ENCODE measurements around the gene UVRAG. TPM values are rescaled to one million over a fixed set of nuclear protein-coding genes. Genes with fewer than 3 reads are reported as not detected.

Gene UVRAG
- total RNA-seq, 1 donor from 2014 or later = 34.0 TPM

DNA sequence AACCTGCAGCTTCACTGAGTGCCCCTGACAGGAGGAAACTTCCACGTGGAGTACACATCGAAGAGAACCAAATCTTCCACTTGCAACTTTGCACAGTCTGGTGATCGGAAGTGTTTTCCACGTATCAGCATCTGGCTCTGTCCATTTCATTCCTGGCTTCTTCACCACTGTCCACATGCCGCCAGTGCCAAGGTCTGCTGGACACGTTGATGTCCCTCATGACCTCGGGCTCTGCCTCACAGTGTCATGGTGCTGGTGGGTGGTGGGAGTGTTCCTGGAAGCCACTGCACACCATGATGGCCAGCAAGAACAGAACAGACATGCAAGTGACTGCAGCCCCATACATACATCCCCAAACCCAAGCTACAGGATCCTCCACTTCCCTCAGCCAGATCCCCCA is 342.9 kb downstream of the UVRAG start:
- Histone ChIP-seq H3K9me3 (ENCODE audit: low read depth) (no peaks in the 10 kb centered on the region), H3K4me2 (no peak overlapping the region), H3K9ac (no peak overlapping the region), H3K27ac (no peak overlapping the region), H3K4me3 (no peak overlapping the region), H3K27me3 (peaks cover 12% of the 10 kb centered on the region), H4K20me1 (ENCODE audit: low read depth) (no peaks in the 10 kb centered on the region), H2AFZ (replicated peaks) (no peak overlapping the region), H3K36me3 (no peaks in the 10 kb centered on the region), H3F3A (ENCODE audit: low read depth) (no peaks in the 10 kb centered on the region), H3K79me2 (ENCODE audit: low read depth) (no peaks in the 10 kb centered on the region), H3K4me1 (peaks cover 7% of the 10 kb centered on the region)
- H3K4me1 Mint-ChIP-seq = peaks cover 35% of the 10 kb centered on the region
- TF ChIP-seq, protein P1, sequence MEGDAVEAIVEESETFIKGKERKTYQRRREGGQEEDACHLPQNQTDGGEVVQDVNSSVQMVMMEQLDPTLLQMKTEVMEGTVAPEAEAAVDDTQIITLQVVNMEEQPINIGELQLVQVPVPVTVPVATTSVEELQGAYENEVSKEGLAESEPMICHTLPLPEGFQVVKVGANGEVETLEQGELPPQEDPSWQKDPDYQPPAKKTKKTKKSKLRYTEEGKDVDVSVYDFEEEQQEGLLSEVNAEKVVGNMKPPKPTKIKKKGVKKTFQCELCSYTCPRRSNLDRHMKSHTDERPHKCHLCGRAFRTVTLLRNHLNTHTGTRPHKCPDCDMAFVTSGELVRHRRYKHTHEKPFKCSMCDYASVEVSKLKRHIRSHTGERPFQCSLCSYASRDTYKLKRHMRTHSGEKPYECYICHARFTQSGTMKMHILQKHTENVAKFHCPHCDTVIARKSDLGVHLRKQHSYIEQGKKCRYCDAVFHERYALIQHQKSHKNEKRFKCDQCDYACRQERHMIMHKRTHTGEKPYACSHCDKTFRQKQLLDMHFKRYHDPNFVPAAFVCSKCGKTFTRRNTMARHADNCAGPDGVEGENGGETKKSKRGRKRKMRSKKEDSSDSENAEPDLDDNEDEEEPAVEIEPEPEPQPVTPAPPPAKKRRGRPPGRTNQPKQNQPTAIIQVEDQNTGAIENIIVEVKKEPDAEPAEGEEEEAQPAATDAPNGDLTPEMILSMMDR (IDR thresholded peaks at IDR 0.05) = no peak
- TF ChIP-seq EZH2 (IDR thresholded peaks at IDR 0.05) (no peak), EZH2phosphoT487 (IDR thresholded peaks at IDR 0.05) (no peak)
- H3K27me3 Mint-ChIP-seq (ENCODE audit: insufficient read depth, low read depth) = peaks cover 7% of the 10 kb centered on the region
- H3K4me3 Mint-ChIP-seq = no peak overlapping the region
- H3K27ac Mint-ChIP-seq = no peak overlapping the region
- DNase-seq (ENCODE audit: low spot score) = no peak
- H3K9me3 Mint-ChIP-seq = no peaks in the 10 kb centered on the region
- H3K36me3 Mint-ChIP-seq = no peaks in the 10 kb centered on the region

DNA sequence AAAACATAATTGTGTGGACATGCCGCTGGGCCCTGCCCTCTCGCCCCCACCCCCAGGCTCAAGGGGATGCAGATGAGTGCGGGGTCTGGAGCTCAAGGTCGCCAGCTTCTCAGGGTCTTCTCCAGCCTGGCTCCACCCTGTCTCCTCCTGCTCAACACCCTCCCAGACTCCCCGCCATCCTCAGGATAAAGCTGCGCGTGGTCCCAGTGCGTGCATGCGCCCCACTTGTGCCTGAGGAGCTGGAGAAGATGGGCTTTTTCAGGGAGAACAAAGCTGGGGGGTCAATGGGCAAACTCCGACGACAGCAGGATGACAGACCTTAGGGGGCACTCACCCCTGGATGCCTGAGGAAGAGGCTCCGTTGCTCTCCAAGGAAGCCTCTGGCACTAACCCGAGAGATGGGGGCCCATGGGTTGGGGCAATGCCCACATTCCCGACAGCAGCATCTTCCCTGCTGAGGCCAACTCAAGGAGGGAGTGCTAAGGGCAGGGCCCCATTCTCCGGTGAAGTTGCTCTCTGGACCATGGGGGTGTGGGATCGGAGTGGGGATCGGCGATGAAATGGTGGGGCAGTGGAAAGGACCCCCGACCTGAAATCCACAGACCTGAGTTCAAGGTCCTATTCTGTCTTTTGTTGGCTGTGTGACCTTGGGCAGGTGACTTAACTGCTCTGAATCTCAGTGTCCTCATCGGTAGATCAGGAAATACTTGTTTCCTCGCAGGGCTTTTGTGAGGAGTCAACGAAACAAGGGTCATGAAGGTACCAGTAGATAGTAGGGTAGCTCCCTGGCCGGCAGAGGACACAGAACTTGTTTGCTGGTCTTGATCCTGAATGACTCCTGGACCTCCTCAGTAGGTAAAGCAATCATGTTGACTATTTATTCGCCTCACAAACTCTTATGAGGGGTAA is 343.6 kb downstream of the UVRAG start:
- H3K9me3 ChIP-seq (ENCODE audit: low read depth) = no peaks in the 10 kb centered on the region
- no peak overlapping the region for H3K4me2 ChIP-seq
- no peaks in the 10 kb centered on the region for H3K9me3 Mint-ChIP-seq
- TF ChIP-seq, protein P1 (IDR thresholded peaks at IDR 0.05) = no peak
- TF ChIP-seq EZH2 (IDR thresholded peaks at IDR 0.05) = no peak
- no peak for TF ChIP-seq EZH2phosphoT487 (IDR thresholded peaks at IDR 0.05)
- no peaks in the 10 kb centered on the region for H3K4me1 ChIP-seq
- H3K79me2 ChIP-seq (ENCODE audit: low read depth) = no peaks in the 10 kb centered on the region
- no peak overlapping the region for H3K27ac ChIP-seq
- no peaks in the 10 kb centered on the region for H4K20me1 ChIP-seq (ENCODE audit: low read depth)
- H3K27me3 Mint-ChIP-seq (ENCODE audit: insufficient read depth, low read depth) = peaks cover 6% of the 10 kb centered on the region
- H3K4me1 Mint-ChIP-seq = peaks cover 34% of the 10 kb centered on the region
- H3K27ac Mint-ChIP-seq = no peak overlapping the region
- H3K9ac ChIP-seq = no peak overlapping the region
- no peak for DNase-seq (ENCODE audit: low spot score)
- no peak overlapping the region for H3K4me3 Mint-ChIP-seq
- no peaks in the 10 kb centered on the region for H3F3A ChIP-seq (ENCODE audit: low read depth)
- no peak overlapping the region for H3K4me3 ChIP-seq
- no peaks in the 10 kb centered on the region for H3K36me3 Mint-ChIP-seq
- no peaks in the 10 kb centered on the region for H3K36me3 ChIP-seq
- no peak overlapping the region for H2AFZ ChIP-seq (replicated peaks)
- H3K27me3 ChIP-seq = peaks cover 5% of the 10 kb centered on the region

DNA sequence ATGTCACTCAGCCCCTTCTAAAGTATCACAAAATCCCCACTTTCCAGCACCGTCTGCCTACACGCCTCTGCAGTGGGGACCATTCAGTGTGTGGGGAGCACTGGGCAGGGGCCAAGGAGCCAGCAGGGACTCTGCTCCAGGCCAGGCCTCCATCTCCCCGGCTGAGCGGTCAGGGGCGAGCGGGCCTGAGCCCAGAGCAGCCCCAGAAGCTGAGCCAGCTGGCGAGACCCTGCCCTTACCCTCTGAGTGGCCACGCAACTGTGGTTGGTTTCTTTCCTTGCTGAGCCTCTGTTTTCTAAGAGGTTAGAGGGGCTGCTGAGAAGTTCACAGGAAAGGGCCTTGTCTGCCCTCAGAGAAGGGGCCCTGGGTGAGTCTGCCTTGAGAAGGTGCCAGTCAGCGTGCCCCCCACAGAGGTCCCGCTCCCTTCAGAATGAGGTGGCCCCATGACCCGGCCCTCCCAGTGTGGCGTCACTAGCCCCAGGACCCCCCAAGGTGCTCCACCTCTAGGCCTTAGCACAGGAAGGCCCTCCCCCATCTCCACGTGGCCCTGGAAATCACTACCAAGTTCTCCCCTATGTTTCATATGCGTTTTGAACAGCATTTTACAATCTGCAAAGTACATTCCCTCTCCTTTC is 344.4 kb downstream of the UVRAG start:
- no peaks in the 10 kb centered on the region for H3K9me3 Mint-ChIP-seq
- Histone ChIP-seq H3K4me1 (no peaks in the 10 kb centered on the region), H3F3A (ENCODE audit: low read depth) (no peaks in the 10 kb centered on the region), H2AFZ (replicated peaks) (no peak overlapping the region), H3K4me2 (no peak overlapping the region), H3K9ac (no peak overlapping the region), H3K4me3 (no peak overlapping the region), H3K36me3 (no peaks in the 10 kb centered on the region), H3K27me3 (peaks cover 9% of the 10 kb centered on the region), H3K27ac (no peak overlapping the region), H3K79me2 (ENCODE audit: low read depth) (no peaks in the 10 kb centered on the region), H3K9me3 (ENCODE audit: low read depth) (no peaks in the 10 kb centered on the region), H4K20me1 (ENCODE audit: low read depth) (no peaks in the 10 kb centered on the region)
- peaks cover 6% of the 10 kb centered on the region for H3K27me3 Mint-ChIP-seq (ENCODE audit: insufficient read depth, low read depth)
- TF ChIP-seq EZH2phosphoT487 (IDR thresholded peaks at IDR 0.05) = no peak
- TF ChIP-seq EZH2 (IDR thresholded peaks at IDR 0.05) = no peak
- TF ChIP-seq, protein P1 (IDR thresholded peaks at IDR 0.05) = no peak
- H3K36me3 Mint-ChIP-seq = no peaks in the 10 kb centered on the region
- no peak for DNase-seq (ENCODE audit: low spot score)
- peaks cover 34% of the 10 kb centered on the region for H3K4me1 Mint-ChIP-seq
- no peak overlapping the region for H3K4me3 Mint-ChIP-seq
- peak overlapping the region; percentile 84 for H3K27ac Mint-ChIP-seq

Measured in neural progenitor cell (in vitro differentiated cells).